OCI-M1 (cell line): ENCODE measurements around the gene GDAP2.
"Not testable (repeated sequence)": the region's sequence is repeated elsewhere in the genome, so short reads cannot be mapped to it uniquely, and the experiment has no call there.

Experiments
- DNase-seq: peaks from one replicate; lab custom pipeline; 2025; lab: John Stamatoyannopoulos, UW

The GDAP2 gene

GRCh38 chr1:117929343-117930172 is at the start of gene GDAP2, which contains the start of gene WDR3:
GDAP2 (minus strand) TSS chr1:117929621; CDS start chr1:117920357, 9,264 bp downstream.
WDR3 (plus strand) TSS chr1:117929739; CDS start chr1:117933320, 3,581 bp downstream.
- DNase-seq = peak; percentile 99

- DNase-seq = no peak
Observed at GRCh38 chr1:117976381-117976780, 47.0 kb upstream of the GDAP2 start.

- no peak for DNase-seq
Observed at GRCh38 chr1:117971777-117972176, 42.4 kb upstream of the GDAP2 start.

- no peak for DNase-seq
Observed at GRCh38 chr1:117970252-117970651, 40.8 kb upstream of the GDAP2 start.

- DNase-seq = peak; percentile 60
Observed at GRCh38 chr1:117967881-117968280, 38.5 kb upstream of the GDAP2 start.

GRCh38 chr1:117967477-117967876 is 38.1 kb upstream of the GDAP2 start:
- peak; percentile 69 for DNase-seq

- peak; percentile 18 for DNase-seq
Observed at GRCh38 chr1:117964290-117965038, 35.0 kb upstream of the GDAP2 start.

- no peak for DNase-seq
Observed at GRCh38 chr1:117959364-117959763, 29.9 kb upstream of the GDAP2 start.

- no peak for DNase-seq
Observed at GRCh38 chr1:117952386-117952785, 23.0 kb upstream of the GDAP2 start.

GRCh38 chr1:117942293-117942692 is 12.9 kb upstream of the GDAP2 start:
- no peak for DNase-seq

GRCh38 chr1:117933769-117934168 is 4.3 kb upstream of the GDAP2 start:
- DNase-seq = no peak

- DNase-seq = no peak
Observed at GRCh38 chr1:117932576-117932975, 3.2 kb upstream of the GDAP2 start.

GRCh38 chr1:117930484-117930883 is 1.1 kb upstream of the GDAP2 start:
- peak; percentile 29 for DNase-seq

GRCh38 chr1:117930173-117930447 is 689 bp upstream of the GDAP2 start:
- no peak for DNase-seq

- DNase-seq = peak; percentile 88
Observed at GRCh38 chr1:117928881-117929342, 509 bp downstream of the GDAP2 start.

- DNase-seq = peak; percentile 11
Observed at GRCh38 chr1:117925981-117926380, 3.4 kb downstream of the GDAP2 start.

- not testable (repeated sequence) for DNase-seq
Observed at GRCh38 chr1:117922717-117923116, 6.7 kb downstream of the GDAP2 start.

- DNase-seq = no peak
Observed at GRCh38 chr1:117921991-117922390, 7.4 kb downstream of the GDAP2 start.

GRCh38 chr1:117919376-117919775 is 10.0 kb downstream of the GDAP2 start:
- no peak for DNase-seq

GRCh38 chr1:117911051-117911450 is 18.4 kb downstream of the GDAP2 start:
- DNase-seq = no peak

GRCh38 chr1:117905019-117905418 is 24.4 kb downstream of the GDAP2 start:
- no peak for DNase-seq

- no peak for DNase-seq
Observed at GRCh38 chr1:117904485-117904884, 24.9 kb downstream of the GDAP2 start.

GRCh38 chr1:117902944-117903343 is 26.5 kb downstream of the GDAP2 start:
- no peak for DNase-seq
